NT2/D1 (cell line): ENCODE measurements around the gene ZBTB44.

ENCODE experiments used
- YY1 ChIP-seq: IDR thresholded peaks from 2 replicates; pipeline ENCODE4 v1.6.1; 2011; ENCODE audit not compliant: insufficient read length, insufficient read depth
- ZNF274 ChIP-seq: IDR thresholded peaks from 2 replicates; pipeline ENCODE4 v1.6.1; 2011; ENCODE audit warnings: mild to moderate bottlenecking, low read depth, low read length

GRCh38 chr11:130299978-130300377, 14.7 kb downstream of the ZBTB44 start:
- TF ChIP-seq YY1 (no peak), ZNF274 (no peak)
